OCI-LY1 (cell line): ENCODE results near the gene MYB.

ENCODE experiments used
- H2AFZ ChIP-seq: fragments of 200-600 bp; sonication (generic), shearing (Covaris generic); 2 replicates; pipeline ENCODE4 v1.6.0; 2014; ENCODE audit warnings: antibody characterized with exemption, mild to moderate bottlenecking, low read length
- H3F3A ChIP-seq: fragments of 200-600 bp; sonication (generic), shearing (Covaris generic); 2 replicates; pipeline ENCODE4 v1.6.0; 2014; ENCODE audit warnings: mild to moderate bottlenecking, antibody characterized with exemption, low read length, moderate library complexity; ENCODE audit not compliant: insufficient read depth
- H3K27ac ChIP-seq: fragments of 200-600 bp; sonication (generic); 2 replicates; pipeline ENCODE4 v1.5.1; 2014; ENCODE audit warnings: low read length, mixed run types, mild to moderate bottlenecking, low read depth; ENCODE audit not compliant: poor library complexity, severe bottlenecking
- H3K27me3 ChIP-seq: fragments of 200-600 bp; sonication (generic); 2 replicates; pipeline ENCODE4 v1.6.0; 2014; ENCODE audit warnings: antibody characterized with exemption, mild to moderate bottlenecking, low read length, moderate library complexity; ENCODE audit not compliant: insufficient read depth
- H3K36me3 ChIP-seq: fragments of 200-600 bp; sonication (generic); 2 replicates; pipeline ENCODE4 v1.6.1; 2014; ENCODE audit warnings: mild to moderate bottlenecking, antibody characterized with exemption, low read length, moderate library complexity, mixed read lengths; ENCODE audit not compliant: insufficient read depth
- H3K4me1 ChIP-seq: fragments of 200-600 bp; sonication (generic); 2 replicates; pipeline ENCODE4 v1.5.1; 2014; ENCODE audit warnings: mild to moderate bottlenecking, low read length, moderate library complexity; ENCODE audit not compliant: insufficient read depth, severe bottlenecking
- H3K4me2 ChIP-seq: fragments of 200-600 bp; sonication (generic), shearing (Covaris generic); 2 replicates; pipeline ENCODE4 v1.6.1; 2014; ENCODE audit warnings: low read length
- H3K4me3 ChIP-seq: fragments of 200-600 bp; sonication (generic); 2 replicates; pipeline ENCODE4 v1.5.1; 2014; ENCODE audit warnings: low read length, low read depth, mild to moderate bottlenecking, mixed read lengths; ENCODE audit not compliant: poor library complexity, severe bottlenecking
- H3K79me2 ChIP-seq: fragments of 200-600 bp; shearing (Covaris generic); 2 replicates; pipeline ENCODE4 v1.6.1; 2016; ENCODE audit warnings: mixed run types, low read length, mixed read lengths; ENCODE audit not compliant: insufficient read depth
- H3K9ac ChIP-seq: fragments of 200-600 bp; sonication (generic), shearing (Covaris generic); 2 replicates; pipeline ENCODE4 v1.6.1; 2014; ENCODE audit warnings: mild to moderate bottlenecking, low read length, mixed read lengths
- H3K9me2 ChIP-seq: fragments of 200-600 bp; sonication (generic), shearing (Covaris generic); 2 replicates; pipeline ENCODE4 v1.6.1; 2014; ENCODE audit warnings: low read depth, mild to moderate bottlenecking, low read length, mixed read lengths
- H3K9me3 ChIP-seq: fragments of 200-600 bp; shearing (Covaris generic); 2 replicates; pipeline ENCODE4 v1.6.1; 2014; ENCODE audit warnings: low read length, mixed read lengths
- H4K20me1 ChIP-seq: fragments of 200-600 bp; sonication (generic), shearing (Covaris generic); 2 replicates; pipeline ENCODE4 v1.6.0; 2016; ENCODE audit warnings: mild to moderate bottlenecking, low read length; ENCODE audit not compliant: insufficient read depth
- EZH2 ChIP-seq: fragments of 200-600 bp; sonication (generic), shearing (Covaris generic); IDR thresholded peaks from 2 replicates; pipeline ENCODE4 v1.8.0; 2017; ENCODE audit warnings: borderline replicate concordance, mixed run types, mild to moderate bottlenecking, antibody characterized with exemption, low read length, moderate library complexity, mixed read lengths
- TF ChIP-seq, protein P1 (sequence below): fragments of 200-600 bp; sonication (generic), shearing (Covaris generic); IDR thresholded peaks from 2 replicates; pipeline ENCODE4 v1.5.1; 2017; ENCODE audit warnings: mild to moderate bottlenecking, antibody characterized with exemption, low read length, moderate library complexity, mixed read lengths

Gene MYB

GRCh38 chr6:135215160-135215559, 34.1 kb downstream of the MYB start:
- H3K4me3 ChIP-seq, result no peak overlapping the region
- no peaks in the 10 kb centered on the region for H4K20me1 ChIP-seq
- TF ChIP-seq, protein P1, sequence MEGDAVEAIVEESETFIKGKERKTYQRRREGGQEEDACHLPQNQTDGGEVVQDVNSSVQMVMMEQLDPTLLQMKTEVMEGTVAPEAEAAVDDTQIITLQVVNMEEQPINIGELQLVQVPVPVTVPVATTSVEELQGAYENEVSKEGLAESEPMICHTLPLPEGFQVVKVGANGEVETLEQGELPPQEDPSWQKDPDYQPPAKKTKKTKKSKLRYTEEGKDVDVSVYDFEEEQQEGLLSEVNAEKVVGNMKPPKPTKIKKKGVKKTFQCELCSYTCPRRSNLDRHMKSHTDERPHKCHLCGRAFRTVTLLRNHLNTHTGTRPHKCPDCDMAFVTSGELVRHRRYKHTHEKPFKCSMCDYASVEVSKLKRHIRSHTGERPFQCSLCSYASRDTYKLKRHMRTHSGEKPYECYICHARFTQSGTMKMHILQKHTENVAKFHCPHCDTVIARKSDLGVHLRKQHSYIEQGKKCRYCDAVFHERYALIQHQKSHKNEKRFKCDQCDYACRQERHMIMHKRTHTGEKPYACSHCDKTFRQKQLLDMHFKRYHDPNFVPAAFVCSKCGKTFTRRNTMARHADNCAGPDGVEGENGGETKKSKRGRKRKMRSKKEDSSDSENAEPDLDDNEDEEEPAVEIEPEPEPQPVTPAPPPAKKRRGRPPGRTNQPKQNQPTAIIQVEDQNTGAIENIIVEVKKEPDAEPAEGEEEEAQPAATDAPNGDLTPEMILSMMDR, result no peak
- no peak for TF ChIP-seq EZH2
- H3K4me1 ChIP-seq, result no peaks in the 10 kb centered on the region
- no peaks in the 10 kb centered on the region for H3K9me3 ChIP-seq
- H3K27ac ChIP-seq, result no peak overlapping the region
- H3K9me2 ChIP-seq, result no peaks in the 10 kb centered on the region
- H3K27me3 ChIP-seq, result no peaks in the 10 kb centered on the region
- no peak overlapping the region for H3K9ac ChIP-seq
- H3K4me2 ChIP-seq, result no peak overlapping the region
- H2AFZ ChIP-seq, result no peak overlapping the region
- no peaks in the 10 kb centered on the region for H3K79me2 ChIP-seq
- peaks cover 47% of the 10 kb centered on the region for H3K36me3 ChIP-seq
- no peaks in the 10 kb centered on the region for H3F3A ChIP-seq

DNA sequence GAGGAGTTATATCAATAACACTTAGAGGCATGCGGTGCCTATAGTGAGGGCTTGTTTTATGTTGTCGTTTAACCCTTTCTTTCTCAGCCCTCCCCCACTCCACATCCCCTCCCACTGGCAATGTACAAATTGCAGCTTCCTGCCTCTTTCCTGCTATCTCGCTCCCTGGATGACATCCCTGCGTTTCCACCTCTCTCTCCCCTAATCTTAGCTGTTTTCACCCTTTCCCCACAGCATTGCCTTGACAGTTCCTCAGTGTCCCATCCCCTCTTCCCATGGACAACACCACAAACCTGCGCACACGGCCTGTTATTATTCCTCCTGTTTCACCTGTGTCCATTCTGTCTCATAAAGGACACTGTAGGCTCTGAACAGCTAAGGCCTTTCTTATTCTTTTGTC, 34.5 kb downstream of the MYB start:
- TF ChIP-seq, protein P1, result no peak
- no peak for TF ChIP-seq EZH2
- H3K36me3 ChIP-seq, result peaks cover 44% of the 10 kb centered on the region

GRCh38 chr6:135217663-135218062, 36.6 kb downstream of the MYB start:
- Histone ChIP-seq H3K9me2 (no peaks in the 10 kb centered on the region), H3K27me3 (no peaks in the 10 kb centered on the region), H3K4me3 (no peak overlapping the region), H3K36me3 (peaks cover 32% of the 10 kb centered on the region), H3K4me1 (no peaks in the 10 kb centered on the region), H3K9me3 (no peaks in the 10 kb centered on the region), H3F3A (no peaks in the 10 kb centered on the region), H3K4me2 (no peak overlapping the region), H3K9ac (no peak overlapping the region), H3K79me2 (no peaks in the 10 kb centered on the region), H4K20me1 (no peaks in the 10 kb centered on the region), H2AFZ (no peak overlapping the region), H3K27ac (no peak overlapping the region)
- TF ChIP-seq, protein P1, result no peak
- no peak for TF ChIP-seq EZH2

More for the DNA sequence above, 34.5 kb downstream of the MYB start:
- Histone ChIP-seq H3K4me1 (no peaks in the 10 kb centered on the region), H3K9me3 (no peaks in the 10 kb centered on the region), H3K9ac (no peak overlapping the region), H3K9me2 (no peaks in the 10 kb centered on the region), H3F3A (no peaks in the 10 kb centered on the region), H3K4me2 (no peak overlapping the region), H3K27ac (no peak overlapping the region), H3K4me3 (no peak overlapping the region), H2AFZ (no peak overlapping the region), H4K20me1 (no peaks in the 10 kb centered on the region), H3K79me2 (no peaks in the 10 kb centered on the region), H3K27me3 (no peaks in the 10 kb centered on the region)
